ENCODE measurements around the gene DYNLT4.
"Not testable (repeated sequence)": the region's sequence is repeated elsewhere in the genome, so short reads cannot be mapped to it uniquely, and the experiment has no call there.

Gene DYNLT4

GRCh38 chr1:44819608-44820327, 12.6 kb upstream of the DYNLT4 start:
- H3K27ac ChIP-seq: no peak overlapping the region
- TF ChIP-seq, protein P1, sequence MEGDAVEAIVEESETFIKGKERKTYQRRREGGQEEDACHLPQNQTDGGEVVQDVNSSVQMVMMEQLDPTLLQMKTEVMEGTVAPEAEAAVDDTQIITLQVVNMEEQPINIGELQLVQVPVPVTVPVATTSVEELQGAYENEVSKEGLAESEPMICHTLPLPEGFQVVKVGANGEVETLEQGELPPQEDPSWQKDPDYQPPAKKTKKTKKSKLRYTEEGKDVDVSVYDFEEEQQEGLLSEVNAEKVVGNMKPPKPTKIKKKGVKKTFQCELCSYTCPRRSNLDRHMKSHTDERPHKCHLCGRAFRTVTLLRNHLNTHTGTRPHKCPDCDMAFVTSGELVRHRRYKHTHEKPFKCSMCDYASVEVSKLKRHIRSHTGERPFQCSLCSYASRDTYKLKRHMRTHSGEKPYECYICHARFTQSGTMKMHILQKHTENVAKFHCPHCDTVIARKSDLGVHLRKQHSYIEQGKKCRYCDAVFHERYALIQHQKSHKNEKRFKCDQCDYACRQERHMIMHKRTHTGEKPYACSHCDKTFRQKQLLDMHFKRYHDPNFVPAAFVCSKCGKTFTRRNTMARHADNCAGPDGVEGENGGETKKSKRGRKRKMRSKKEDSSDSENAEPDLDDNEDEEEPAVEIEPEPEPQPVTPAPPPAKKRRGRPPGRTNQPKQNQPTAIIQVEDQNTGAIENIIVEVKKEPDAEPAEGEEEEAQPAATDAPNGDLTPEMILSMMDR (conservative IDR thresholded peaks at IDR 0.05): no peak

DNA sequence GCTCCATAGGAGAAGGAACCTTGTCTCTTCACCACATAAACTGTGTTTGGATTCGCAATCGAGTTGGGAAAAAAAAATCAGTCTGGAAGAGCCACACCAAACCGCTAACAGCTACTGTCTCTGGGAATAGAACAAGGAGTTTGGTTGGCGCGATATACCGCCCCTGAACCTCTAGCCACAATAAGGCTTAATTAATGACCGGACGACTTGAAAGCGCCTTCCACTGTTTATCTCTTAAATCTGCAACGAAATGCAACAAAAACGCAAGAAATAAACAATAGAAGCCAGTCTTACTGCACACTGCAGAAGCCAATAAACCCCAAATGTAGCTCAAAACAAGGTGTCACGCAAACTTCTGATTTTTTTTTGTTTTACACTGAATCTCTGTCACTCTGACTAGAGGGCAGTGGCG, 12.1 kb upstream of the DYNLT4 start:
- TF ChIP-seq, protein P1 (conservative IDR thresholded peaks at IDR 0.05): no peak
- no peak overlapping the region for H3K27ac ChIP-seq

GRCh38 chr1:44817771-44818495, 10.8 kb upstream of the DYNLT4 start:
- H3K27ac ChIP-seq: no peak overlapping the region
- TF ChIP-seq, protein P1 (conservative IDR thresholded peaks at IDR 0.05): no peak

GRCh38 chr1:44817307-44817706, 10.2 kb upstream of the DYNLT4 start:
- H3K27ac ChIP-seq: no peak overlapping the region
- TF ChIP-seq, protein P1 (conservative IDR thresholded peaks at IDR 0.05): no peak

GRCh38 chr1:44815926-44816325, 8.8 kb upstream of the DYNLT4 start:
- H3K27ac ChIP-seq: not testable (repeated sequence)

DNA sequence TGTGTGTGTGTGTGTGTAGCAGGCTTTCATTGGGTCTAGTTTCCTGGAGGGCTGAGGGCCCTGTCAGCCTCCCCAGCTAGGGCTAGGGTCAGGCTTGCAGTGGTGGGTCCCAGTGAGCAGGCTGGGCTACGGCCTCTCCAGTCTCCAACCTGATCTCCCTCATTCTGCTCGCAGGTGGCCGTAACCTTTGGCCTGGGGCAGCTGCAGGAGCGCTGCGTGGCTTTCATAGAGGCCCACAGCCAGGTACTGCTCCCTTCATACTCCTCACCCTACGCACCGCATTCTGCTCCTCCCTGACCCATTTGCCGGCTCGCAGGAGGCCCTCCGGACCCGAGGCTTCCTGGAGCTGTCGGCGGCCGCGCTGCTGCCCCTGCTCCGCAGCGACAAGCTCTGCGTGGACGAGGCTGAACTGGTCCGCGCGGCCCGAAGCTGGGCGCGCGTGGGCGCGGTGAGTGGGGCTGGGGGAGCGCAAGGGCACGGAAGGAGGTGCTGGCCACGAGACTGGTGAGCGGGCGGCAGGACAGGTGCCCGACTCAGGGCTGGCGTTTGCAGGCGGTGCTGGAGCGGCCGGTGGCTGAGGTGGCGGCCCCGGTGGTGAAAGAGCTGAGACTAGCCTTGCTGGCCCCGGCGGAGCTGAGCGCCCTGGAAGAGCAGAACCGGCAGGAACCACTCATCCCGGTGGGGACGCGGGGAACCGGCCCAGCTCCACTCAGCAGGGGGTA, 5.8 kb upstream of the DYNLT4 start:
- H3K27ac ChIP-seq: no peak overlapping the region
- TF ChIP-seq, protein P1 (conservative IDR thresholded peaks at IDR 0.05): no peak

GRCh38 chr1:44811234-44811633, 4.1 kb upstream of the DYNLT4 start:
- H3K27ac ChIP-seq: no peak overlapping the region
- TF ChIP-seq, protein P1 (conservative IDR thresholded peaks at IDR 0.05): no peak

- H3K27ac ChIP-seq: not testable (repeated sequence)
These were observed 3.6 kb upstream of the DYNLT4 start for GRCh38 chr1:44810762-44811105.

Measured in VCaP (cell line).